Body of pancreas (tissue), 4 donors: Measurements from ENCODE around the gene ADORA2A.

Experiments used
- POLR2A ChIP-seq, 3 donors: fragments of 450-650 bp; IDR thresholded peaks; one replicate each; pipeline ENCODE4 v1.6.1; 2016; ENCODE audit warnings: antibody characterized with exemption in 3 of 3, mild to moderate bottlenecking in 2 of 3
- TF ChIP-seq, protein P1 (sequence below), 7 experiments: fragments of 450-650 bp in 4 of 7; fragments of 200-600 bp in 3 of 7; sonication (generic) in 3 of 7; IDR thresholded peaks; one replicate each; pipeline ENCODE4 v1.5.1; 2016 to 2019; ENCODE audit warnings: antibody characterized with exemption in 7 of 7

GRCh38 chr22:24401931-24402367, 25.4 kb upstream of the ADORA2A start:
- TF ChIP-seq, protein P1, sequence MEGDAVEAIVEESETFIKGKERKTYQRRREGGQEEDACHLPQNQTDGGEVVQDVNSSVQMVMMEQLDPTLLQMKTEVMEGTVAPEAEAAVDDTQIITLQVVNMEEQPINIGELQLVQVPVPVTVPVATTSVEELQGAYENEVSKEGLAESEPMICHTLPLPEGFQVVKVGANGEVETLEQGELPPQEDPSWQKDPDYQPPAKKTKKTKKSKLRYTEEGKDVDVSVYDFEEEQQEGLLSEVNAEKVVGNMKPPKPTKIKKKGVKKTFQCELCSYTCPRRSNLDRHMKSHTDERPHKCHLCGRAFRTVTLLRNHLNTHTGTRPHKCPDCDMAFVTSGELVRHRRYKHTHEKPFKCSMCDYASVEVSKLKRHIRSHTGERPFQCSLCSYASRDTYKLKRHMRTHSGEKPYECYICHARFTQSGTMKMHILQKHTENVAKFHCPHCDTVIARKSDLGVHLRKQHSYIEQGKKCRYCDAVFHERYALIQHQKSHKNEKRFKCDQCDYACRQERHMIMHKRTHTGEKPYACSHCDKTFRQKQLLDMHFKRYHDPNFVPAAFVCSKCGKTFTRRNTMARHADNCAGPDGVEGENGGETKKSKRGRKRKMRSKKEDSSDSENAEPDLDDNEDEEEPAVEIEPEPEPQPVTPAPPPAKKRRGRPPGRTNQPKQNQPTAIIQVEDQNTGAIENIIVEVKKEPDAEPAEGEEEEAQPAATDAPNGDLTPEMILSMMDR (IDR thresholded peaks at IDR 0.05), result no peak
- TF ChIP-seq POLR2A (IDR thresholded peaks at IDR 0.05), result no peak
